BLaER1 (cell line): Measurements from ENCODE around the gene CCDC13.

Experiments
- H3K27ac ChIP-seq: shearing (Covaris generic); formaldehyde crosslinking; 2 replicates; pipeline ENCODE4 v1.8.1; 2022
- H3K27me3 ChIP-seq: shearing (Covaris generic); formaldehyde crosslinking; 2 replicates; pipeline ENCODE4 v1.8.1; 2022
- H3K36me3 ChIP-seq: shearing (Covaris generic); formaldehyde crosslinking; 2 replicates; pipeline ENCODE4 v1.8.1; 2022
- H3K4me1 ChIP-seq: shearing (Covaris generic); formaldehyde crosslinking; 2 replicates; pipeline ENCODE4 v1.8.1; 2022
- H3K4me2 ChIP-seq: shearing (Covaris generic); formaldehyde crosslinking; 2 replicates; pipeline ENCODE4 v1.8.1; 2022
- H3K4me3 ChIP-seq: shearing (Covaris generic); formaldehyde crosslinking; 2 replicates; pipeline ENCODE4 v1.8.1; 2022
- H3K9ac ChIP-seq: shearing (Covaris generic); formaldehyde crosslinking; 2 replicates; pipeline ENCODE4 v1.8.1; 2022
- H3K9me3 ChIP-seq: shearing (Covaris generic); formaldehyde crosslinking; 2 replicates; pipeline ENCODE4 v1.8.1; 2022
- H4K20me1 ChIP-seq: shearing (Covaris generic); formaldehyde crosslinking; 2 replicates; pipeline ENCODE4 v1.8.1; 2022
- Cebpa-rat ChIP-seq: shearing (Covaris generic); IDR thresholded peaks from 2 replicates; pipeline ENCODE4 v1.8.1; 2022

CCDC13 gene

DNA sequence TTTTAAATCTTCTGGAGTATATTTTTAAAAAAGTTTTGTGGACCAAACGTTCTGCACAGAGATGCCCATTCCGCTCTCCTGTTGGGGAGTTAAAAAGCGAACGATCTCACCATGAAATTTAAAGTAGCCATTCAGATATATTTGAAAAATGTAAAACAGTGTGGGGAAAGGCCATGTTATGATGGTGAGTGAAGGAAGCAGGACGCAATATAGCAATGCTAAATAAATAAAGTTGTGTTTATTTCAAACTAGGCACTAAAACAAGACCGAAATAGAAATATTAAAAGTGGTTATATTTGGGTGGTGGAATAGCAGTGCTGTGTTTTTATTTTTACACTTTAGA, 327 bp upstream of the CCDC13 start:
- no peak overlapping the region for H3K27ac ChIP-seq

GRCh38 chr3:42771271-42771670, 1.8 kb downstream of the CCDC13 start:
- Histone ChIP-seq H3K27me3 (no peaks in the 10 kb centered on the region), H3K27ac (no peak overlapping the region), H3K4me1 (peaks cover 14% of the 10 kb centered on the region), H3K9me3 (peaks cover 6% of the 10 kb centered on the region), H3K9ac (no peak overlapping the region), H3K4me2 (no peak overlapping the region), H3K36me3 (no peaks in the 10 kb centered on the region), H3K4me3 (no peak overlapping the region), H4K20me1 (no peaks in the 10 kb centered on the region)
- TF ChIP-seq Cebpa-rat = no peak

More for the DNA sequence above, 327 bp upstream of the CCDC13 start:
- no peak for TF ChIP-seq Cebpa-rat
- Histone ChIP-seq H3K36me3 (no peaks in the 10 kb centered on the region; the same call in 1 of the 2 replicates), H3K4me1 (peaks cover 15% of the 10 kb centered on the region), H3K27me3 (no peaks in the 10 kb centered on the region), H4K20me1 (no peaks in the 10 kb centered on the region), H3K4me2 (peak overlapping the region; percentile 89), H3K4me3 (peak overlapping the region; percentile 68), H3K9me3 (peaks cover 6% of the 10 kb centered on the region), H3K9ac (no peak overlapping the region; the same call in 1 of the 2 replicates)

- no peaks in the 10 kb centered on the region for H3K36me3 ChIP-seq
- H3K4me2 ChIP-seq = no peak overlapping the region
- no peaks in the 10 kb centered on the region for H3K27me3 ChIP-seq
- H3K9me3 ChIP-seq = peaks cover 6% of the 10 kb centered on the region
- H3K27ac ChIP-seq = no peak overlapping the region
- TF ChIP-seq Cebpa-rat = no peak
- no peaks in the 10 kb centered on the region for H4K20me1 ChIP-seq
- no peak overlapping the region for H3K9ac ChIP-seq
- H3K4me1 ChIP-seq = peaks cover 14% of the 10 kb centered on the region
- H3K4me3 ChIP-seq = no peak overlapping the region
Measured at GRCh38 chr3:42769477-42770131, 3.4 kb downstream of the CCDC13 start.

DNA sequence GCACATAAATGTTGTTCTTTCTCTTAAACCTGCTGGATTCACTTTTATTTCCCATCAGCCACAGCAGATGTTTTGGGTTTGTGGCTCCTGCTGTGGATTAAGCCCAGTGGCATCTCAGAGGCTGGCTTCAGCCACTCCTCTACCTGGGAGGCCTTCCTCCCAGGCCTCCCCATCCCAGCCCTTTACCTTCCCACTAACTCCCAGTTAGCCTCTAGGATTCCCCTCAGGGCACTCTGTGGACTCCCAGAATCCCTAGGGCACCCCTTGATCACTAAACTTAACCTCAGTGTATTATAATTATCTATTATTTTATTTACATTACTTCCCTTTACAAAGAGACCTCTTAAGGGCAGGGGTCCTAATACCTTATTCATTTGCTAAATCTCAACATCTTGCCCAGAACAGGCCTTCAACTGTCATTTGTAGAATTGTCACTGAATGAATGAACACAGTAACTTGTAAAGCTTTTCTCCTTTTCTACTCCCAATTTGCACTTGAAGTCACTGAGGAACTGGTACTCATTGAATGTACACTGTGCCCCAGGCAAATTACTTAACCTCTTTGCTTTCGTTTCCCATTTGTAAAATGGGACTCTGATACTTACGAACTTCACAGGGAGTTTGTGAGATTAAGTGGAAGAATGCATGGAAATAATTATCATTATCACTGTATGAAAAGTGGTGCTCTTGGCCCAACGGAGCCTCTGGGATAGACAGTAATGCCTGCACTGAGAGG, 8.3 kb downstream of the CCDC13 start:
- Histone ChIP-seq H3K27me3 (no peaks in the 10 kb centered on the region), H3K9ac (no peak overlapping the region), H3K4me1 (no peaks in the 10 kb centered on the region), H3K9me3 (peaks cover 4% of the 10 kb centered on the region), H3K4me2 (no peak overlapping the region), H3K4me3 (no peak overlapping the region), H3K36me3 (no peaks in the 10 kb centered on the region), H4K20me1 (no peaks in the 10 kb centered on the region), H3K27ac (no peak overlapping the region)
- no peak for TF ChIP-seq Cebpa-rat

DNA sequence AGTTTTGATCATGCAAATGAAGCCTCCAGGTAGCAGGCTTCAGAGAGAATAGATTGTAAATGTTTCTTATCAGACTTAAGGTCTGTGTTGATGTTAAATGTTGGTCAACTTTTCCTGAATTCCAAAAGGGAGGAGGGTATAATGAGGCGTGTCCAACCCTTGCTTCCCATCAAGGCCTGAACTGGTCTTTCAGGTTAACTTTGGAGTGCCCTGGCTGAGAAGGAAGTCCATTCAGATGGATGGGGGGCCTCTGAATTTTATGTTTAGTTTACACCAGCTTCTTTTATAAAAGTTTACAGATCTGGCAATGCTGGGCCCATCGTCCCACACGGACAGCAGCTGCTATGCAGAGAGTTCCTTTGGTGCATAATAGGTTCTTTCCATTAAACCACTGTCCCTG, 8.9 kb downstream of the CCDC13 start:
- Histone ChIP-seq H3K9me3 (no peaks in the 10 kb centered on the region), H3K9ac (no peak overlapping the region), H3K4me2 (no peak overlapping the region), H3K36me3 (no peaks in the 10 kb centered on the region), H3K4me1 (no peaks in the 10 kb centered on the region), H3K27ac (no peak overlapping the region), H4K20me1 (no peaks in the 10 kb centered on the region), H3K4me3 (no peak overlapping the region), H3K27me3 (no peaks in the 10 kb centered on the region)
- no peak for TF ChIP-seq Cebpa-rat

- H4K20me1 ChIP-seq = no peaks in the 10 kb centered on the region
- H3K9ac ChIP-seq = no peak overlapping the region
- no peaks in the 10 kb centered on the region for H3K9me3 ChIP-seq
- H3K4me3 ChIP-seq = no peak overlapping the region
- no peak overlapping the region for H3K4me2 ChIP-seq
- no peak for TF ChIP-seq Cebpa-rat
- H3K36me3 ChIP-seq = no peaks in the 10 kb centered on the region
- H3K27me3 ChIP-seq = no peaks in the 10 kb centered on the region
- no peak overlapping the region for H3K27ac ChIP-seq
- H3K4me1 ChIP-seq = no peaks in the 10 kb centered on the region
Measured at GRCh38 chr3:42763021-42763420, 10.0 kb downstream of the CCDC13 start.

DNA sequence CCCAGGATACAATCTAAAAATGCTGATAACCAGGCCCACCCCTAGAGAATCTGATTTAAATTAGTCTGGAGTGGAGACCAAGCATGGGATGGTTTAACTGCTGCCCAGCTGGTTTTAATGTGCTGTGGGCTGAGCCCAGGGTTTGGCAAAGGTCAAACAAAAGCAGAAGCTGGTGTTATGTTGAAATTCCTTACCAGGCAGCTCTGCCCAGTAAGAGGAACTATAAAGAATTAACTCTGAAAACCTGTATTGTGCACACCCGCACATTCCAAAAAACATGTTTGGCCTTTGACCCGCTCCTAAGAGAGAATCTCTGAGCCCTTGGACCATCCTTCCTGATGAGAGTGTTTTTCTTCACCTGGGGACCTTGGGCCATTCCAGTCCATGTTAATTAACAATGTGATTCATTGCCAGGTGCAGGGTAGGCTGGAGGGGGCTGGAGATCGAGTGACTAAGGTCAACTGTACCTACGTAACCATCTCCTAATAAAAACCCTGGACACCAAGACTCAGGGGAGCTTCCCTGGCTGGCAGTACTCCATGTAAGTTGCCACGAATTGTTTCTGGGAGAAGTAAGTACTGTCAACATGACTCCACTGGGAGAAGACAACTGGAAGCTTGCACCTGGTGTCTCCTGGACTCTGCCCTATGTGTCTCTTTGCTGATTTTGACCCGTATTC, 10.9 kb downstream of the CCDC13 start:
- Histone ChIP-seq H3K9ac (no peak overlapping the region), H3K4me2 (no peak overlapping the region), H3K9me3 (no peaks in the 10 kb centered on the region), H3K4me3 (no peak overlapping the region), H3K36me3 (no peaks in the 10 kb centered on the region), H3K27ac (no peak overlapping the region), H3K4me1 (no peaks in the 10 kb centered on the region), H3K27me3 (no peaks in the 10 kb centered on the region), H4K20me1 (no peaks in the 10 kb centered on the region)
- TF ChIP-seq Cebpa-rat = no peak

GRCh38 chr3:42758126-42758525, 14.9 kb downstream of the CCDC13 start:
- Histone ChIP-seq H3K27ac (no peak overlapping the region), H3K4me1 (no peaks in the 10 kb centered on the region), H3K4me3 (no peak overlapping the region), H3K9me3 (no peaks in the 10 kb centered on the region), H3K27me3 (no peaks in the 10 kb centered on the region), H3K36me3 (no peaks in the 10 kb centered on the region), H3K4me2 (no peak overlapping the region), H3K9ac (no peak overlapping the region), H4K20me1 (no peaks in the 10 kb centered on the region)
- TF ChIP-seq Cebpa-rat = no peak

DNA sequence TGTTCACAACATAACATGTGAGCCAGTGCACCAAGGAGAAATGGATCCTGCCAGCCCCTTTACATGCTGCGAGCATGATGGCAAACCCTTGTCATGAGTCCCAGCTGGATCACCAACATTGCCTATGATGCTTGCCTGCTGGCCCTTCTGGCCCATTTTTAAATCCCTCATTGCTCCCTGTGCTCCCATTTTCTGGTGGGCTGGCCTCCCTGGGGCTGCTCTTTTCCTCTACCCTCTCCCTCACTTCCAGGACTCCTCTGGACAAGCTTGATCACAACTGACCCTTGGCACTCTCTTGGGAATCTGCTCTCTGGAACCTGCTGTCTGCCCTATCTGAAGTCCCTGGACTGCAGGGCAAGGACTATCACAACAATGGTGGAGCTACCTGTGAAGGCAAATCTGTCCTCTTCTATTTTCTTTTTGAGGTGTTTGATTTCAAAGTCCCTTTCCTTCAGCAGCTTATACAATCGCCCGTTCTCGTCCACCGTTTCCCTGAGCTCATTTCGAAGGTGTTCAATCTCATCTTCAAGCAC, 16.3 kb downstream of the CCDC13 start:
- H4K20me1 ChIP-seq = no peaks in the 10 kb centered on the region
- TF ChIP-seq Cebpa-rat = no peak
- no peak overlapping the region for H3K4me2 ChIP-seq
- H3K9me3 ChIP-seq = no peaks in the 10 kb centered on the region
- no peaks in the 10 kb centered on the region for H3K36me3 ChIP-seq
- no peak overlapping the region for H3K9ac ChIP-seq
- H3K4me3 ChIP-seq = no peak overlapping the region
- H3K4me1 ChIP-seq = no peaks in the 10 kb centered on the region
- H3K27ac ChIP-seq = no peak overlapping the region
- no peaks in the 10 kb centered on the region for H3K27me3 ChIP-seq
